HG03378 (cell line): Measurements from ENCODE around the gene KCNT1.
"Not testable (repeated sequence)": the region's sequence is repeated elsewhere in the genome, so short reads cannot be mapped to it uniquely, and the experiment has no call there.

Experiments used
- ATAC-seq: cut with Tn5 transposase; IDR thresholded peaks from one replicate; pipeline ENCODE4 v1.9.1; 2021; ENCODE audit warnings: mild to moderate bottlenecking, moderate library complexity; ENCODE audit not compliant: unreplicated experiment

KCNT1 gene

DNA sequence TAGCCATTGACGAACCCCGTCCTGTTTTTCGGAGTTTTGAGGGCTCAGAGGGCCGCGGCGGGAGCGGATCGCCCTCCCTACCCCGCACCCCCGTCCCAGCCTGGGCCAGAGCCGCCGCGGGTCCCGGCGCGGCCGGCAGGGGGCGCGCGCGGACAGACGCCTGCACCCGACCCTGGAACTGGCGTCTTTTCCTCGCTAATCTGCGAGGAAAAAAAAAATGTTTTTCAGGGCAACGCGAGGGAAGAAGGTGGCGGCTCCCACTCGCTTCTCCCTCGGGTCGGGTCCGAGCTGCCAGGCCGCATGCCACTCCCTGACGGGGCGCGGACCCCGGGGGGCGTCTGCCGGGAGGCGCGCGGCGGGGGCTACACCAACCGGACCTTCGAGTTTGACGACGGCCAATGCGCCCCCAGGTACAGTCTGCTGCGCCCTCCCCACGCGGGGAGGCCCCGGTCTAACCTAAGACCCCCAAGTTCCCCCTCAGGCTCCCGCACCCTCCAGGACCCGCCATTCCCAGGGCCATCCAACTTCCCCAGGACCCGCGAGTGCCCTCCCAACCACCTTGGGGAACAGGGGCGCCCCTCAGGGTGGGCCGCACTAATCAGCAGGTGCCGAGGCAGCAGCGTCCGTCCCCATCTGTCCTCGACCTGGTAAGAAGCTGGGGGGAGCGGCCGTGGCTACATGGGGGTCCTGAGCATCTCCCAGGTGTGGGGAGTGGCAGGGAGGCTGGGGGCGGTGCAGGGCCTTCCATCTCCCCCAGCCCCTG is at the start of gene KCNT1:
Gene KCNT1, plus strand, starts transcription at position 227 of the 763 bp plus-strand sequence. Its CDS starts 74 bp downstream, at position 301.
- ATAC-seq, result no peak

DNA sequence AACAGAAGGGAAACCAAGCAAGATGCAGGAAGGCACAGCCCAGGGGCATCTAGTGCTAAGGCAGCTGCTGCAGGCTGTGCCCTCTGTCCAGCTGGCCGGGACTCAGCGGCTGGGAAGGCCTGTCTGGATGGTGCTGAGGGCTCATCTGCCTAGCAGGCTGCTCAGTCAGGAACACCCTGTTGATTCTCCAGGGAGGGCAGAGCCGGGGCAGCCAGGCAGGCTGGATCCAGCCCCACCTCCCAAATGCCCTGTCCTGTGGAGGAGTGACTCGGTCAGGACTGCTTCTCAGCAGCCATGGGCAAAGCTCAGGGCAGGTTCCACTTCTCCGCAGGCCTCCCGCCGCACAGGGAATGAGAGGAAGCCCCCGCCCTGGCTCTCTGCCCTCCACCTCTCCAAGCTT is 46.7 kb upstream of the KCNT1 start:
- no peak for ATAC-seq

- no peak for ATAC-seq
These were observed 44.6 kb upstream of the KCNT1 start for GRCh38 chr9:135657416-135657815.

GRCh38 chr9:135659252-135659651 is 42.7 kb upstream of the KCNT1 start:
- no peak for ATAC-seq

GRCh38 chr9:135660407-135660806 is 41.6 kb upstream of the KCNT1 start:
- no peak for ATAC-seq

DNA sequence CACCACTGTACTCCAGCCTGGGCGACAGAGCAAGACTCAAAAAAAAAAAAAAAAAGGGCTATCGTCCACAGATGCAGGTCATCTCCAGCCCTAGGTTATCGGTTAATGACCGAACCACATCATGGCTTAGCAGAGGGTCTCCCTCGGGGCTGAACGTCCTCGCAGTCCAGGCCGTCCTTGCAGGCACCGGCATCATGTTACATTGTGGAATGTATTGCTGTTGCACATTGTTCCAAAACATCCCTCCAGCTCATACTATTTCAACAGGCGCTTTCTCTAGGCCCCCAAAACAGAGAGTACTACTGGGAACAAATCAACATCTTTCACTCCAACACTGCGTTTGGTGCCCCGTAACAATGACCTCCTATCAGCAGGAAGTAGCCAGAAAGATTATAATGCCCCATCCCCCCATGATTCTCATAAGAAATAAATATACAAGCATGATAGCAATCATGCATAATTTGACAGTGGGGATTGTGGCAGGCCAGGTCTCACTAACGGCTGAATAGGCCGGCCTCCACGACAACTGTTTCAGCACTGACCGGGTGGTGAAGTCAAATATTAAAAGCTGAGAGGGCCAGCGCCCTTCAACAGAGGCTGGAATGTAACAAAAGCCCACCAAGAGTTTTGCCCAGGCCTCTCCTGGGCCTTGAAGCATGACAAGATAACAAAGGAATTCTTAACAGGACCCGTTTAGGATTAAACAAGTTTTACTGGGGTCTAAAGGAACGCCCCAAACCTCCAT is 40.0 kb upstream of the KCNT1 start:
- ATAC-seq, result no peak

DNA sequence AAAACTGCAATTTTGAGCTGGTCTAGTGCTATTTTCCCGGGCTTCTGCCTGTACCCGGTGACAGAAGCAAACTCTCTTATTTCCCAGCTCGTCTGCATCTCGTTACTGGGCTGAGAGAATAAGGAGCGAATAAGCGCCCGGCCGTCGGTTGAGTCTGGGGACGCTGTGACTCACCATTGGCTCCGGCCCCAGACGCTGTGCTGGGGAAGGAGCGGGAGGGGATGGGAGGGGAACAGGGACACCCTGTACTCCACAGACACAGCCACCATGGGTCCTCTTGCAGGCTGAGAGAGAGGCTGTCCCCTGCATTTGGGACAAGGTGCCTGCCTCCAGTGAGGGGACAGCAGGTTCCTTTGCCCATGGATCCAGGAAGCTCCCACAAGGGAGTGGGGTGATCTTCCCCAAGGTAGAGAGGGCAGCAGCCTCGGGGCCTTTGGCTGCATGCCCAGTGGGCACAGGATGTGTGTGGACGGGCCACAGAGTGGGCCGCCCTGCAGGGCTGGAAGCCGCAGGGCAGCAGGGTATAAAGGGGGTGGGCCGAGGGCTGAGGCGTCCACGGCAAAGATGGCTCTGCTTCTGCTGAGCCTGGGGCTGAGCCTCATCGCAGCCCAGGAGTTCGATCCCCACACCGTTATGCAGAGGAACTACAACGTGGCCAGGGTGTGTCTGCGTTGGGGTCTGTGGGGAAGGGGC is 39.1 kb upstream of the KCNT1 start, which contains the start of gene LCN9:
Gene LCN9, plus strand, starts transcription at position 552 of the 693 bp plus-strand sequence. Its CDS starts 13 bp downstream, at position 565.
- ATAC-seq, result no peak

DNA sequence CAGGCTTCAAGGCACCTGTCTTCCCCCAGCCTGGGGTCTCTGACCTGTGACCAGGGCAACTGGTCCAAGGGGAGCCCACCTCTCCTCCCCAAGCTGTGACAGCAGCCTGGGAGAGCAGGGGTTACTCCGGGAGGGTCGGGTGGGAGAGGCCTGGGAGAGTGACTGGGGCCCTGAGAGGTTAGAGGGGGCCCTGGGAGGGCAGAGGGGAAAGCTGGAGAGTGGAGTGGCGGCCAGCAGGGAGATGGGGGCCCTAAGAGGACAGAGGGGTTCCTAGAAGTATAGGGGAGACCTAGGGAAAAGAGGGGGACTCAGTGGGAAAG is 38.6 kb upstream of the KCNT1 start:
- ATAC-seq, result no peak

DNA sequence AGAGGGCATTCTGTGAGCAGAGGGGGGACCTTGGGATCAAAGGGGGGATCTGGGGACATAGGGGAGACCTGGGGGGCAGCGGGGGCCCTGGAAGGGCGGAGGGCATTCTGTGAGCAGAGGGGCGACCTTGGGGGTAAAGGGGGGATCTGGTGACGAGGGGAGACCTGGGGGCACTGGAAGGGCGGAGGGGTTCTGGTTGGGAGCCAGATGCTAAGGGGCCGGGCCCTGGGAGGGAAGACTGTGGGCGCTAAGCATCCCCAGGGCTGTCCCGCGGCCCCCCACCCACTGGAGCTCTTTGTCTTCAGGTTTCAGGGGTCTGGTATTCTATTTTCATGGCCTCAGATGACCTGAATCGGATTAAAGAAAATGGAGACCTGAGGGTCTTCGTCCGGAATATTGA is 38.1 kb upstream of the KCNT1 start:
- ATAC-seq, result no peak

- ATAC-seq, result no peak
These were observed 37.7 kb upstream of the KCNT1 start for GRCh38 chr9:135664266-135664665.

DNA sequence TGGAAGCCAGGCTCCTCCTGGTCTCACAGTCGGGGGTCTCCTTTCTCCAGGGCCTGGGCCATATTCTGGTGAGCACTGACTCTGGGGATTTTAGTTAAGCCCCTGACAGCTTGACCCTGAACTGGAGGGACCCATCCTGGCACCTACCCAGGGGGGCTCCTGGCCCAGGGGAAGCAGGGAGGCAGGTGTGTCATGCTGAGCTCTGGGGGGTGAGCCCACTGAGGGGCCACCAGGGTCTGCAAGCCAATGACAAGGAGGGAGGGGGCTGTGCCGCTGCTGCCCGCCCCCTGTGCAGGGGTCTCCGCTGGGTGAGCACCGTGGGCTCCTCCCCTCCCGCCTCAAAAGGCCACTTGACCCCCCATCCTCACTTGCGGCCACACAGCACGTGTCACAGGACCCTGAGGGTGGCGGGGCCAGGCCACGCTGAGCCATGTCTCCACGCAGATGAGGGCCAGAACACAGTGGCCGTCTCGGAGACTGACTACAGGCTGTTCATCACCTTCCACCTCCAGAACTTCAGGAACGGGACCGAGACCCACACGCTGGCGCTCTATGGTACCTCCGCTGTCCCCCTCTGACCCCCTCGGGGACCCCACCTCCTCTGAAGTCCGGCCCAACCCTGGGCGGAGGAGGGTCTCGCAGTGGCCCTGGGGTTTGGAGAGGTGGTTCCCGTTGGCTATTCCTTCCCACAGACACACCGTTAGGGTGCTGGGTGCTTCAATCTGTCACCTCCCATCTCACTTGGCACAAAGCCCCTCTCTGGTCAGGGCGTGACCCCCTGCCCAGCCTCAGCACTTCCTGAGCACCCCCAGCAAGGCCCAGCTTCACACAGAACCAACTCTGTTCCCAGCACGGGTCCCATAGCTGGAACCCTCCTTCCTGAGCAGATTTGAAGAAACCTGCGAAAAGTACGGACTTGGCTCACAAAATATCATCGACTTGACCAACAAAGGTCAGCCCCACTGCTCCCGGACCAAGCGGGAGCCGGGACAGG is 36.9 kb upstream of the KCNT1 start:
- ATAC-seq, result no peak

- no peak for ATAC-seq
These were observed 36.2 kb upstream of the KCNT1 start for GRCh38 chr9:135665795-135666189.

- ATAC-seq, result no peak
These were observed 35.2 kb upstream of the KCNT1 start for GRCh38 chr9:135666534-135667462.

DNA sequence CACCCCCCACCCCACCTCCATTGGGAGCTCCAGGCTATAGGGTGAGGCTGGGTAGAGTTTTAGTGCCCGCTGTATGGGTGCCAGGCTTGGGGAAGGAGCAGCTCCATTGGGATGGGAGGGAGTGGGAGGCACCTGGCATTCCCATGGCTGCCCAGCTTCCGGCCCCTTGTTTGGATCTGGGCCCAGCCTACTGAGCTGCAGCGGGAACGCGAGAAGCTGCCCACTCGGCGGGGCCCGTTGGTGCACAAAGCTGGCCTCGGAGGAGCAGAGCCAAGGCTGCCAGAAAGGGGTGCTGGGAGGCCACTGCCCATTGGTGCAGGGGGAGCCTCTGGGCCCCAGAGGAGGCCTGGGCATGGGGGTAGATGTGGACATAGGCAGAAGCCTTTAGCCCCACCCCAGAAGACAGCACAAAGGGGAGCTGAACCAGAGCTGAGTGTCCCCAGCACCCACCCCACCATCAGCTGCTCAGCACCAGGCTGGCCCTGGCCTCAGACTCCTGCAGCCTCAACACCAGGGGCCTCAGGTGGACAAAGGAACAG is 34.5 kb upstream of the KCNT1 start:
- ATAC-seq, result no peak

DNA sequence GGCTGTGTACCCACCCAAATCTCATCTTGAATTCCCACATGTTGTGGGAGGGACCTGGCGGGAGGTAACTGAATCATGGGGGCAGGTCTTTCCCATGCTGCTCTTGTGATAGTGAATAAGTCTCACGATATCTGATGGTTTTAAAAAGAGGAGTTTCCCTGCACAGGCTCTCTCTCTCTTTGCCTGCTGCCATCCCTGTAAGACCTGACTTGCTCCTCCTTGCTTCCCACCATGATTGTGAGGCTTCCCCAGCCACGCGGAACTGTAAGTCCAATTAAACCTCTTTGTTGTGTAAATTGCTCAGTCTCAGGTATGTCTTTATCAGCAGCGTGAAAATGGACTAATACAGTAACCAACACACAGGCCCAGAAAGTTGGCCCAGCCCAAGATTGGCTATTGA is 33.0 kb upstream of the KCNT1 start:
- ATAC-seq, result not testable (repeated sequence)

DNA sequence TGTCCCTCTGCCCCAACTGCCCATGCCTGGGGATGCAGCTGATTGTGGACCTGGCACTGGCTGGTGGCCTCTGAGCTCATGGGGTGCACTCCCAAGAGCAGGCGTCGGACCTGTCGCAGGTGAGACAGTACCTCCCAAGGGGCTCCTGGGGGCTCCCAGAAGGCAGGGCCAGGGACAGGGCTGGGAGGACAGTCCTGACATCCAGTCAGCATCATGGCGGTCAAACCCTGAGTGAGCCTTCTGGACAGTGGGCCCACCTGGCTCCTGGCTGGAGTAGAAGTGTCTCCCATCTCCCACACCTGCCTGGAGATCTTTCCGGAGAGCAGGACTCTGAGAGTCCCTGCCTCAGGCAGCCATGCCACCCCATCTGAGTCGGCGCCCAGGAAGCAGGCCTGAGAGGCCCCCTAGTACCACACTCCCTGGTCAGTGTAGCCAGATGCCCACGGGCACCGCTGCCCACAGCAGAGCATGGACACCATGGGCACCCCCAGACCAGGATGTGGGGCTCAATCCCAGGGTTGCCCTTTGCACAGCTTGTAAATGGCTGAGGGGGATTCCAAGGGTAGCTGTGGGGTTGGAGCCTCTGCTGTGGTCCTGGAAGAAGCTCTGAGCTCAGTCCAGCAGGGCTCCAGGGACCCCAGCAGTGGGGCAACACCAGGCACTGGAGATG is 32.2 kb upstream of the KCNT1 start:
- no peak for ATAC-seq

- ATAC-seq, result no peak
These were observed 31.0 kb upstream of the KCNT1 start for GRCh38 chr9:135670721-135671590.

DNA sequence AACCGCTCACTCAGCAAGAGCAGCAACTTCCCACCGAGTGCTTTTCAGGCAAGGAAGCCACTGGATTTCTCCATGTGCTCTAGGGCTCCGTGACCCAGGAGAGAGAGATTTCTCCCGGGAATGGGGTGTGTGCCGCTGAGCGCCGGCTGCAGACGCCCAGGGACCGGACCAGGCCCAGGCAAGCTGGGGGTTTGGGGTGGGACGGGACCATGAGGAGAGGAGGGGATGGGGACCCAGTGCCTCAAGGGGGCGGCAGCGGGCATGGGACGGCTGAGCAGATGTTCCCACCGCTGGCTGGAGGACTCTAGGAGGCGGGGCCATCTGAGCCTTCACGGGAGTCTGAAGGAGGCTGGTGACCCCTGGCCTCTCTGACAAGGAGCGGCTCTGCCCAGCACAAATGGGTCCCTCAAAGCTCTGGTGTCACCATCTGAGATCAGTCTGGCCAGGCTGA is 30.4 kb upstream of the KCNT1 start:
- no peak for ATAC-seq
